K562 (cell line): ENCODE results near the gene PSMA7. TPM values are rescaled to one million over a fixed set of nuclear protein-coding genes. Genes with fewer than 3 reads are reported as not detected.

Source experiments
- CHD1 ChIP-seq: fragments of 200-600 bp; sonication (generic); IDR thresholded peaks from one replicate; pipeline ENCODE4 v1.6.1; 2012; ENCODE audit warnings: mild to moderate bottlenecking, moderate library complexity, low read length, inconsistent platforms
- GABPA ChIP-seq: fragments of 200-800 bp; sonication (Bioruptor generic); conservative IDR thresholded peaks from 2 replicates; pipeline ENCODE4 v1.6.1; 2016; ENCODE audit warnings: low read depth, missing genetic modification characterization, missing compliant biosample characterization
- GATA2 ChIP-seq: sonication (generic); formaldehyde crosslinking; IDR thresholded peaks from 2 replicates; pipeline ENCODE4 v1.4.0; 2020; ENCODE audit warnings: mild to moderate bottlenecking, missing genetic modification reagents
- HNRNPUL1 ChIP-seq: fragments of 200-400 bp; formaldehyde crosslinking; IDR thresholded peaks from 2 replicates; pipeline ENCODE4 v1.6.1; 2017; ENCODE audit warnings: low read length
- MCM7 ChIP-seq, 2 experiments: fragments of 450-650 bp; IDR thresholded peaks; 2 replicates each; pipeline ENCODE4 v1.6.1; 2016 to 2018
- PTBP1 ChIP-seq: fragments of 200-400 bp; formaldehyde crosslinking; IDR thresholded peaks from 2 replicates; pipeline ENCODE4 v1.6.1; 2017; ENCODE audit warnings: low read depth, low read length
- RBM34 ChIP-seq: fragments of 200-400 bp; formaldehyde crosslinking; IDR thresholded peaks from 2 replicates; pipeline ENCODE4 v1.6.1; 2018; ENCODE audit warnings: low read length, borderline replicate concordance; ENCODE audit not compliant: insufficient read depth
- REST ChIP-seq, 2 experiments: fragments of 450-650 bp; formaldehyde crosslinking in 1 of 2; IDR thresholded peaks; 2 replicates each; pipeline versions ENCODE4 v1.4.0 to v1.6.1; 2014 to 2020; ENCODE audit warnings: mild to moderate bottlenecking in 2 of 2, borderline replicate concordance in 1 of 2, low read depth in 1 of 2
- RFX7 ChIP-seq: fragments of 250-450 bp; sonication (Bioruptor Pico); IDR thresholded peaks from 2 replicates; pipeline ENCODE4 v1.5.1; 2021; ENCODE audit warnings: mild to moderate bottlenecking
- SMARCE1 ChIP-seq: fragments of 450-650 bp; IDR thresholded peaks from 2 replicates; pipeline ENCODE4 v1.7.1; 2016; ENCODE audit warnings: mild to moderate bottlenecking
- TAF1 ChIP-seq: IDR thresholded peaks from 2 replicates; pipeline ENCODE4 v1.6.1; 2011; ENCODE audit warnings: mild to moderate bottlenecking, low read length, moderate library complexity; ENCODE audit not compliant: insufficient read depth, control insufficient read depth, severe bottlenecking; ENCODE audit errors: extremely low read depth
- TCF15 ChIP-seq: fragments of 250-450 bp; sonication (Bioruptor Pico); IDR thresholded peaks from 2 replicates; pipeline ENCODE4 v1.8.0; 2022; ENCODE audit warnings: moderate library complexity, mild to moderate bottlenecking, inconsistent platforms
- U2AF1 ChIP-seq: fragments of 200-400 bp; formaldehyde crosslinking; optimal IDR thresholded peaks from 2 replicates; pipeline ENCODE3; 2017; ENCODE audit warnings: mild to moderate bottlenecking, low read depth, low read length, moderate library complexity
- YY1 ChIP-seq, 3 experiments: IDR thresholded peaks; 2 replicates each; pipeline ENCODE4 v1.6.1; 2011; ENCODE audit warnings: low read length in 2 of 3, mild to moderate bottlenecking in 2 of 3, moderate library complexity in 2 of 3, borderline replicate concordance in 1 of 3, control low read depth in 1 of 3, low read depth in 1 of 3; ENCODE audit not compliant: insufficient read depth in 3 of 3, insufficient replicate concordance in 2 of 3, control insufficient read depth in 1 of 3, insufficient read length in 1 of 3; ENCODE audit errors: extremely low read depth in 1 of 3
- ZC3H11A ChIP-seq: IDR thresholded peaks from 2 replicates; pipeline ENCODE4 v1.6.1; 2012; ENCODE audit warnings: low read depth, low read length, improper control_type of control experiment
- ZNF398 ChIP-seq: fragments of 250-450 bp; sonication (Bioruptor Pico); IDR thresholded peaks from 2 replicates; pipeline ENCODE4 v1.8.0; 2021; ENCODE audit warnings: moderate library complexity, mild to moderate bottlenecking, inconsistent platforms
- polyA plus RNA-seq, 8 experiments: library from polyadenylated mRNA; depleted of rRNA in 4 of 8; stranded (reverse) in 5 of 8; unstranded in 3 of 8; fragments of >200 nt; fragmentation: Nextera tagmentation in 2 of 8; fragmentation: Illumina TruSeq in 1 of 8; extraction: Ambion mirVana in 2 of 8; extraction: Trizol in 1 of 8; gene quantifications; 2 replicates each; pipeline versions ENCODE4 v1.2.1 to v1.2.3, GENCODE V29; 2011 to 2014; ENCODE audit warnings: inconsistent platforms in 1 of 8, missing spikeins in 1 of 8
- total RNA-seq, 7 experiments: library from RNA; depleted of rRNA in 6 of 7; stranded (reverse); fragments of >200 nt in 6 of 7; fragmentation: Illumina TruSeq in 2 of 7; extraction: Trizol in 2 of 7; gene quantifications; 2 replicates each; pipeline versions ENCODE4 v1.2.1 to v1.2.3, GENCODE V29; 2011 to 2021; ENCODE audit warnings: low replicate concordance in 1 of 7

The PSMA7 gene
- total and polyA plus RNA-seq, 9 of the 15 experiments (the other 6 are each of a cell fraction or from before 2014, with no cell fraction given): 257 to 510 (median 393) TPM

GRCh38 chr20:62121776-62122653 is 21.2 kb downstream of the PSMA7 start, which contains the start of gene LSM14B (continued):
- TF ChIP-seq ZC3H11A (no peak), RBM34 (no peak), REST (IDR thresholded peaks at IDR 0.05; ENCODE audit: borderline replicate concordance) (no peak; the same call in 1 of the 2 replicates), REST (CRISPR knock-in tag; IDR thresholded peaks at IDR 0.05; ENCODE audit: low read depth) (no peak), RFX7 (CRISPR knock-in tag) (no peak), YY1 (IDR thresholded peaks at IDR 0.05; ENCODE audit: borderline replicate concordance in 1 of 3, control insufficient read depth in 1 of 3, extremely low read depth in 1 of 3, insufficient read depth in 3 of 3, insufficient read length in 1 of 3, insufficient replicate concordance in 2 of 3, low read depth in 1 of 3, low read length in 2 of 3) (peak; percentile 59 to 93 (median 91)), PTBP1 (no peak), CHD1 (no peak), TCF15 (CRISPR knock-in tag) (no peak), TAF1 (peak; percentile 29), HNRNPUL1 (no peak), U2AF1 (no peak), ZNF398 (CRISPR knock-in tag) (no peak), MCM7 (IDR thresholded peaks at IDR 0.05) (no peak), SMARCE1 (no peak), GABPA (tag) (peak; percentile 70), GATA2 (CRISPR knock-in tag) (no peak)
